ENCODE results near the gene SLC22A1.

The SLC22A1 gene

GRCh38 chr6:160121558-160121957 lies at the start of gene SLC22A1:
TSS of gene SLC22A1 (plus strand) at chr6:160121815. CDS start at chr6:160121936, 121 bp downstream.
- peaks cover 21% of the 10 kb centered on the region; the same call in 1 of the 2 replicates for H3K9me3 ChIP-seq (ENCODE audit: insufficient read depth, low read length)

GRCh38 chr6:160073272-160073671 lies 48.3 kb upstream of the SLC22A1 start:
- Histone ChIP-seq H3K36me3 (ENCODE audit: insufficient read depth, insufficient read length, low read length) (peaks cover 91% of the 10 kb centered on the region), H3K27me3 (ENCODE audit: insufficient read depth, insufficient read length) (no peaks in the 10 kb centered on the region), H3K9me3 (ENCODE audit: insufficient read depth, low read length) (no peaks in the 10 kb centered on the region), H3K4me3 (ENCODE audit: insufficient read length, low read depth) (no peak overlapping the region), H3K9ac (ENCODE audit: insufficient read length, low read depth) (no peak overlapping the region), H3K4me1 (ENCODE audit: insufficient read depth, insufficient read length) (peaks cover 2% of the 10 kb centered on the region)
- TF ChIP-seq YY1 (IDR thresholded peaks at IDR 0.05; ENCODE audit: insufficient read depth, insufficient read length) (no peak), ZNF274 (IDR thresholded peaks at IDR 0.05; ENCODE audit: low read depth, low read length) (no peak)
- DNase-seq (ENCODE audit: low read depth, low spot score) = no peak

More at GRCh38 chr6:160121558-160121957, at the start of gene SLC22A1:
- Histone ChIP-seq H3K4me3 (ENCODE audit: insufficient read length, low read depth) (no peak within 1 kb of the TSS), H3K36me3 (ENCODE audit: insufficient read depth, insufficient read length, low read length) (peaks cover 3% of the 10 kb centered on the region), H3K27me3 (ENCODE audit: insufficient read depth, insufficient read length) (no peaks in the 10 kb centered on the region), H3K9ac (ENCODE audit: insufficient read length, low read depth) (no peak within 1 kb of the TSS), H3K4me1 (ENCODE audit: insufficient read depth, insufficient read length) (no peaks in the 10 kb centered on the region)
- no peak for TF ChIP-seq SUZ12 (IDR thresholded peaks at IDR 0.05; ENCODE audit: extremely low read depth, insufficient read depth, insufficient read length)
- TF ChIP-seq YY1 (IDR thresholded peaks at IDR 0.05; ENCODE audit: insufficient read depth, insufficient read length) = no peak
- no peak for TF ChIP-seq ZNF274 (IDR thresholded peaks at IDR 0.05; ENCODE audit: low read depth, low read length)
- no peak for DNase-seq (ENCODE audit: low read depth, low spot score)

GRCh38 chr6:160076009-160076408 lies 45.6 kb upstream of the SLC22A1 start:
- peaks cover 90% of the 10 kb centered on the region for H3K36me3 ChIP-seq (ENCODE audit: insufficient read depth, insufficient read length, low read length)

GRCh38 chr6:160077024-160077423 lies 44.6 kb upstream of the SLC22A1 start:
- DNase-seq (ENCODE audit: low read depth, low spot score) = no peak
- Histone ChIP-seq H3K27me3 (ENCODE audit: insufficient read depth, insufficient read length) (no peaks in the 10 kb centered on the region), H3K4me1 (ENCODE audit: insufficient read depth, insufficient read length) (peaks cover 2% of the 10 kb centered on the region), H3K36me3 (ENCODE audit: insufficient read depth, insufficient read length, low read length) (peaks cover 90% of the 10 kb centered on the region), H3K9ac (ENCODE audit: insufficient read length, low read depth) (no peak overlapping the region), H3K4me3 (ENCODE audit: insufficient read length, low read depth) (no peak overlapping the region), H3K9me3 (ENCODE audit: insufficient read depth, low read length) (0 out of 2 replicates have a peak, but pooled peaks cover 8% of the 10 kb centered on the region)
- TF ChIP-seq SUZ12 (IDR thresholded peaks at IDR 0.05; ENCODE audit: extremely low read depth, insufficient read depth, insufficient read length) = no peak
- no peak for TF ChIP-seq ZNF274 (IDR thresholded peaks at IDR 0.05; ENCODE audit: low read depth, low read length)
- no peak for TF ChIP-seq YY1 (IDR thresholded peaks at IDR 0.05; ENCODE audit: insufficient read depth, insufficient read length)

More at GRCh38 chr6:160076009-160076408, 45.6 kb upstream of the SLC22A1 start:
- H3K9me3 ChIP-seq (ENCODE audit: insufficient read depth, low read length) = 0 out of 2 replicates have a peak, but pooled peaks cover 8% of the 10 kb centered on the region
- H3K4me1 ChIP-seq (ENCODE audit: insufficient read depth, insufficient read length) = peaks cover 2% of the 10 kb centered on the region
- no peaks in the 10 kb centered on the region for H3K27me3 ChIP-seq (ENCODE audit: insufficient read depth, insufficient read length)
- DNase-seq (ENCODE audit: low read depth, low spot score) = no peak
- no peak overlapping the region for H3K4me3 ChIP-seq (ENCODE audit: insufficient read length, low read depth)
- no peak for TF ChIP-seq ZNF274 (IDR thresholded peaks at IDR 0.05; ENCODE audit: low read depth, low read length)
- no peak for TF ChIP-seq YY1 (IDR thresholded peaks at IDR 0.05; ENCODE audit: insufficient read depth, insufficient read length)
- TF ChIP-seq SUZ12 (IDR thresholded peaks at IDR 0.05; ENCODE audit: extremely low read depth, insufficient read depth, insufficient read length) = no peak
- no peak overlapping the region for H3K9ac ChIP-seq (ENCODE audit: insufficient read length, low read depth)

GRCh38 chr6:160077526-160077925 lies 44.1 kb upstream of the SLC22A1 start:
- Histone ChIP-seq H3K9me3 (ENCODE audit: insufficient read depth, low read length) (0 out of 2 replicates have a peak, but pooled peaks cover 8% of the 10 kb centered on the region), H3K27me3 (ENCODE audit: insufficient read depth, insufficient read length) (no peaks in the 10 kb centered on the region), H3K9ac (ENCODE audit: insufficient read length, low read depth) (no peak overlapping the region), H3K4me3 (ENCODE audit: insufficient read length, low read depth) (no peak overlapping the region), H3K4me1 (ENCODE audit: insufficient read depth, insufficient read length) (no peaks in the 10 kb centered on the region), H3K36me3 (ENCODE audit: insufficient read depth, insufficient read length, low read length) (peaks cover 85% of the 10 kb centered on the region)
- TF ChIP-seq ZNF274 (IDR thresholded peaks at IDR 0.05; ENCODE audit: low read depth, low read length) = no peak
- TF ChIP-seq SUZ12 (IDR thresholded peaks at IDR 0.05; ENCODE audit: extremely low read depth, insufficient read depth, insufficient read length) = no peak
- TF ChIP-seq YY1 (IDR thresholded peaks at IDR 0.05; ENCODE audit: insufficient read depth, insufficient read length) = no peak
- DNase-seq (ENCODE audit: low read depth, low spot score) = no peak

- Histone ChIP-seq H3K27me3 (ENCODE audit: insufficient read depth, insufficient read length) (no peaks in the 10 kb centered on the region), H3K4me3 (ENCODE audit: insufficient read length, low read depth) (no peak overlapping the region), H3K36me3 (ENCODE audit: insufficient read depth, insufficient read length, low read length) (peaks cover 74% of the 10 kb centered on the region), H3K4me1 (ENCODE audit: insufficient read depth, insufficient read length) (no peaks in the 10 kb centered on the region), H3K9me3 (ENCODE audit: insufficient read depth, low read length) (0 out of 2 replicates have a peak, but pooled peaks cover 8% of the 10 kb centered on the region), H3K9ac (ENCODE audit: insufficient read length, low read depth) (no peak overlapping the region)
- TF ChIP-seq YY1 (IDR thresholded peaks at IDR 0.05; ENCODE audit: insufficient read depth, insufficient read length) (no peak), SUZ12 (IDR thresholded peaks at IDR 0.05; ENCODE audit: extremely low read depth, insufficient read depth, insufficient read length) (no peak)
- no peak for DNase-seq (ENCODE audit: low read depth, low spot score)
Measured at GRCh38 chr6:160078883-160079685, 42.5 kb upstream of the SLC22A1 start.

- Histone ChIP-seq H3K4me3 (ENCODE audit: insufficient read length, low read depth) (no peak overlapping the region), H3K27me3 (ENCODE audit: insufficient read depth, insufficient read length) (no peaks in the 10 kb centered on the region), H3K9me3 (ENCODE audit: insufficient read depth, low read length) (0 out of 2 replicates have a peak, but pooled peaks cover 8% of the 10 kb centered on the region), H3K4me1 (ENCODE audit: insufficient read depth, insufficient read length) (no peaks in the 10 kb centered on the region), H3K36me3 (ENCODE audit: insufficient read depth, insufficient read length, low read length) (peaks cover 74% of the 10 kb centered on the region), H3K9ac (ENCODE audit: insufficient read length, low read depth) (no peak overlapping the region)
- DNase-seq (ENCODE audit: low read depth, low spot score) = no peak
- TF ChIP-seq SUZ12 (IDR thresholded peaks at IDR 0.05; ENCODE audit: extremely low read depth, insufficient read depth, insufficient read length) (no peak), ZNF274 (IDR thresholded peaks at IDR 0.05; ENCODE audit: low read depth, low read length) (no peak), YY1 (IDR thresholded peaks at IDR 0.05; ENCODE audit: insufficient read depth, insufficient read length) (no peak)
Measured at GRCh38 chr6:160079686-160080043, 42.0 kb upstream of the SLC22A1 start.

Data from NT2/D1 (cell line).